Mucosa of stomach (tissue), 1 donor: ENCODE results near the gene KRTAP10-8.
"Not testable (repeated sequence)": the region's sequence is repeated elsewhere in the genome, so short reads cannot be mapped to it uniquely, and the experiment has no call there.

Source experiments
- H3K27me3 ChIP-seq: one replicate; pipeline ENCODE4 v1.7.0; 2013; ENCODE audit warnings: mild to moderate bottlenecking, low read length; ENCODE audit not compliant: control insufficient read depth, insufficient read depth
- H3K36me3 ChIP-seq: one replicate; pipeline ENCODE4 v1.7.0; 2013; ENCODE audit warnings: low read length; ENCODE audit not compliant: control insufficient read depth, insufficient read depth
- H3K4me1 ChIP-seq: one replicate; pipeline ENCODE4 v1.7.0; 2013; ENCODE audit warnings: mild to moderate bottlenecking, low read length; ENCODE audit not compliant: control insufficient read depth, insufficient read depth
- H3K4me3 ChIP-seq: one replicate; pipeline ENCODE4 v1.7.0; 2013; ENCODE audit warnings: low read length
- H3K9ac ChIP-seq: one replicate; pipeline ENCODE4 v1.7.0; 2013; ENCODE audit warnings: mild to moderate bottlenecking, low read length, moderate library complexity
- H3K9me3 ChIP-seq: one replicate; pipeline ENCODE4 v1.7.0; 2013; ENCODE audit warnings: mild to moderate bottlenecking, low read length, moderate library complexity; ENCODE audit not compliant: control insufficient read depth
- donor health status: Pancreatic carcinoma.

The KRTAP10-8 gene

DNA sequence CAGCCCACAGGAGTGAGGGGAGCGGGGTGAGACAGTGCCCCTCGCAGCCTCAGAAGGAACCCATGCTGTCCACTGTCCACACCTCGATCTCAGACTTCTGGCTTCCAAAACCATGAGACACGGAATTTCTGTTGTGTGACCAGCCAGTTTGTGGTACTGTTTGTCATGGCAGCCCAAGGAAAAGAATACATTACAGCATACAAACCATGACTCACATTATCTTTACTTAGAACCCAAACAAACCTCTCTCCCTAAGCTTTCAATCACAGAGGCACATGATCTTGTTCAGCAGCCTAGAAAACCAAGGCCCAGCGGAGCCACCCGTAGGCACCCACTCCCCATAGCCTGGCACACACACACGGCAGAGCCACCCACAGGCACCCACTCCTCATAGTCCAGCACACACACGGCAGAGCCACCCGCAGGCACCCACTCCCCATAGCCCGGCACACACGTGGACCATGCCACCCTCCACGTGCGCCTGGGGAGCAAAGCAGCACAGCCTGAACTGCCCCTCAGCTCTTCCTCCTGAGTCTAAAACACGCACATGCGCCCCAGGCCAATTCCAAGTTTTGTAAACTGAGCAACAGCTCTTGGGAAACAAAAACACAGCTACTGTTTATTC lies 38.8 kb upstream of the KRTAP10-8 start:
- H3K9ac ChIP-seq = no peak overlapping the region
- no peaks in the 10 kb centered on the region for H3K36me3 ChIP-seq
- peaks cover 22% of the 10 kb centered on the region for H3K4me1 ChIP-seq
- no peak overlapping the region for H3K4me3 ChIP-seq
- no peaks in the 10 kb centered on the region for H3K9me3 ChIP-seq
- H3K27me3 ChIP-seq = peaks cover 7% of the 10 kb centered on the region

DNA sequence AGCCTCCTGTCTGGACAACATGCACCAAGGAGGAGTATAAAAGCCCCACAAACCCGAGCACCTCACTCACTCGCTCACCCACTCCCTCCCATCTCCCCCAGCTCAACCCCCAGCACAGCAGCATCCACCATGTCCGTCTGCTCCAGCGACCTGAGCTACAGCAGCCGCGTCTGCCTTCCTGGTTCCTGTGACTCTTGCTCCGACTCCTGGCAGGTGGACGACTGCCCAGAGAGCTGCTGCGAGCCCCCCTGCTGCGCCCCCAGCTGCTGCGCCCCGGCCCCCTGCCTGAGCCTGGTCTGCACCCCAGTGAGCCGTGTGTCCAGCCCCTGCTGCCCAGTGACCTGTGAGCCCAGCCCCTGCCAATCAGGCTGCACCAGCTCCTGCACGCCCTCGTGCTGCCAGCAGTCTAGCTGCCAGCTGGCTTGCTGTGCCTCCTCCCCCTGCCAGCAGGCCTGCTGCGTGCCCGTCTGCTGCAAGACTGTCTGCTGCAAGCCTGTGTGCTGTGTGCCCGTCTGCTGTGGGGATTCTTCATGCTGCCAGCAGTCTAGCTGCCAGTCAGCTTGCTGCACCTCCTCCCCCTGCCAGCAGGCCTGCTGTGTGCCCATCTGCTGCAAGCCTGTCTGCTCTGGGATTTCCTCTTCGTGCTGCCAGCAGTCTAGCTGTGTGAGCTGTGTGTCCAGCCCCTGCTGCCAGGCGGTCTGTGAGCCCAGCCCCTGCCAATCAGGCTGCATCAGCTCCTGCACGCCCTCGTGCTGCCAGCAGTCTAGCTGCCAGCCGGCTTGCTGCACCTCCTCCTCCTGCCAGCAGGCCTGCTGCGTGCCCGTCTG lies 38.0 kb upstream of the KRTAP10-8 start, which contains the start of gene KRTAP10-4:
KRTAP10-4 (plus strand) TSS at position 100 of the 827 bp plus-strand sequence; CDS start at position 130, 30 bp downstream.
- H3K27me3 ChIP-seq, H3K4me3 ChIP-seq, H3K9me3 ChIP-seq, H3K9ac ChIP-seq, H3K36me3 ChIP-seq: not testable (repeated sequence)
- peaks cover 22% of the 10 kb centered on the region for H3K4me1 ChIP-seq

DNA sequence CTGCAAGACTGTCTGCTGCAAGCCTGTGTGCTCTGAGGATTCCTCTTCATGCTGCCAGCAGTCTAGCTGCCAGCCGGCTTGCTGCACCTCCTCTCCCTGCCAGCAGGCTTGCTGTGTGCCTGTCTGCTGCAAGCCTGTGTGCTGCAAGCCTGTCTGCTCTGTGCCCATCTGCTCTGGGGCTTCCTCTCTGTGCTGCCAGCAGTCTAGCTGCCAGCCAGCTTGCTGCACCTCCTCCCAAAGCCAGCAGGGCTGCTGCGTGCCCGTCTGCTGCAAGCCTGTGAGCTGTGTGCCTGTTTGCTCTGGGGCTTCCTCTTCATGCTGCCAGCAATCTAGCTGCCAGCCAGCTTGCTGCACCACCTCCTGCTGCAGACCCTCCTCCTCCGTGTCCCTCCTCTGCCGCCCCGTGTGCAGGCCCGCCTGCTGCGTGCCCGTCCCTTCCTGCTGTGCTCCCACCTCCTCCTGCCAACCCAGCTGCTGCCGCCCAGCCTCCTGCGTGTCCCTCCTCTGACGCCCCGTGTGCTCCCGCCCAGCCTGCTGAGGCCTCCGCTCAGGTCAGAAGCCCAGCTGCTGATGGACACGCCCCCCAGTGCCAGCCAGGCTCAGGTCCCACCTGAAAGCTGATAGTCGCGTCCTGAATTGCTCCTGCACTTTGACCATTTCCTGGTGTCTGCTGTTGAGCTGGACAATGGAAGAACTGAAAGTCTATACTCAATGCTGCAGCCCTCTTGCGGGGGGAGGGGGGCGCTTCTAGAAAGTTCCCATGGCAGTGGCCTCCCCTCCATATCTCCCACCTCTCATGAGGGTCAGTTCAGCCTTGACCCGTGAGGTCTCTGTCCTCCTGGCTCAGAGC lies 37.2 kb upstream of the KRTAP10-8 start:
- Histone ChIP-seq H3K27me3 (peaks cover 7% of the 10 kb centered on the region), H3K9me3 (no peaks in the 10 kb centered on the region), H3K4me3 (no peak overlapping the region), H3K9ac (no peak overlapping the region), H3K4me1 (peaks cover 22% of the 10 kb centered on the region), H3K36me3 (no peaks in the 10 kb centered on the region)

DNA sequence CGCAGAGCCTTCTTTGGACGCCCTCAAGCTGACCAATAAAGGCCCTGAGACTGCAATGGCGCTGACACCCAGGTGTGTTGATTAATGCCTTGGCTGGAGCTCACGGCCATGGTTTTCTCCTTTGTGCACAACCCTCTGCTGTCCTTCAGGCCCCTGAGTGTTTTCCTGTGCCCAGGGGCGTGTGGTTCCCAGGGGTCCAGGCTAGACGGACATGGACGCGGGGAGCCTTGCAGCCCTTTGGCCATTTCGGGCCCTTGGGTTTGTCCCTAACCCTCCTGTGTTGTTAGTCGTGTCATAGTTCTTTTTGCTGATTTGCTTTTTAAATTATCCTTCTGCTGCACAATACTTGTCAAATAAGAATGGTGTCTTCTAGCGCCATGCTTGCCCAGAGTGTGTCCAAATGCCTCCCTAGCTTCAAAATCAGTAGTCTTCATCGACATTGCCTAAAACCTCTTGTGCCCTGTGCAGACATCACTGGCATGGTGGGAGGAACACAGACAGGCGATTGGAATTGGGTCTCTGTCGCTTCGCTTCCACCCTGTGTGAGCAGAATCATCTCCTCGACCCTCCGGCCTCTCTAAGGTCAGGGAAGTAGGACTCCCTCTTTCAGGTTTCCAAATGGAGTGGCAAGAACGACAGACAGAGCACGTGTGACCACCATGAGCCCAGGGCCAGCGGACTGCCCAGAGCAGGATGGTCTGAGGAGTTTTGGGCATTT lies 36.4 kb upstream of the KRTAP10-8 start:
- no peaks in the 10 kb centered on the region for H3K36me3 ChIP-seq
- peaks cover 7% of the 10 kb centered on the region for H3K27me3 ChIP-seq
- H3K4me1 ChIP-seq = peaks cover 22% of the 10 kb centered on the region
- no peaks in the 10 kb centered on the region for H3K9me3 ChIP-seq
- H3K9ac ChIP-seq = no peak overlapping the region
- no peak overlapping the region for H3K4me3 ChIP-seq

DNA sequence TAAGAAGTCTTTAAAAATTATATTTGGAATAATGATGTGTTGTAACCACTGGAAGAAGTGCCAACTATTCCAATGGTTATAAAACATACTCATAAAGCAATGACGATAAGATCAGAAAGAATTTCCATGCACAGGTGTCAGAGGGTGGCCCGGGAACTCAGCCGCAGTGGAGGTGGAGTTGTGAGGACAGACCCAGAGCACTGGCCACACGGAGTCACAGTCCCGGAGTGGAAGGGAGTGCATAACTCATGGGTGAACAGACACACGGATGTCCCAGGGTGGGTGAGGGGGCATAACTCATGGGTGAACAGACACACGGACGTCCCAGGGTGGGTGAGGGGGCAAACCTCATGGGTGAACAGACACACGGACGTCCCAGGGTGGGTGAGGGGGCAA lies 35.9 kb upstream of the KRTAP10-8 start:
- no peak overlapping the region for H3K9ac ChIP-seq
- no peaks in the 10 kb centered on the region for H3K36me3 ChIP-seq
- H3K4me3 ChIP-seq = no peak overlapping the region
- H3K27me3 ChIP-seq = peaks cover 7% of the 10 kb centered on the region
- H3K4me1 ChIP-seq = peaks cover 22% of the 10 kb centered on the region
- no peaks in the 10 kb centered on the region for H3K9me3 ChIP-seq

DNA sequence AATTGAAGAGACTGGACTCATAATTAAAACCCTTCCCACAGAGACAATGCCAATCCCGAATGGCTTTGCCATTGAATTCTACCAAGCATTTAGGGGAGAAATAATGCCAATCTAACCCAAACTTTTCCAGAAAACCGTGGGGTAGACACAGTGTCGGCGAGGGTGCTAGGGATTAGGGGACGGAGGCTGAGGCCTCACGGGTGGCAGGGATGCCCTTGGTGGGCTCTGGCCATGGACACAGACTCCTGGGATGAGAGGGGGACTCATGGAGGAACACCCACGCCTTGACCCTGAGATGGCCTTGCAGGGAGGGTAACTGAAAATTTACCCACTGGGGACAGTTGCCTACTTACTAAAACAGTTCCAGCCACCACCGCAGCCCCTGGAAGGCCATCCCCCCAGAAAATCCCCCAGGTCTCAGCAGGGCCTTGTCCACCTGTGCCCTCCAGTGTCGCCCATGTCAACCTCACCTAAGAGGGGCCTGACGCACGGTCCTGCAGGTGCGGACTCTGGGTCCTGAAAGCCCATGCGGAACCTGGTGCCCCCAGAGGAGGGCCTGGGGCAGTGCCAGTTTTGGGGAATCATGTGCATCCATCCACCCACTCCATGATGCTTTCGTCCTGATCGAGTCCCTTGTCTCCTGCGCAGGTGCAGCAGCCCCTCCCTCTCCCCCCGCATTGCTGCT lies 33.4 kb upstream of the KRTAP10-8 start:
- H3K27me3 ChIP-seq = peaks cover 3% of the 10 kb centered on the region
- H3K9ac ChIP-seq = no peak overlapping the region
- H3K9me3 ChIP-seq = no peaks in the 10 kb centered on the region
- peaks cover 12% of the 10 kb centered on the region for H3K4me1 ChIP-seq
- H3K4me3 ChIP-seq = no peak overlapping the region
- no peaks in the 10 kb centered on the region for H3K36me3 ChIP-seq

DNA sequence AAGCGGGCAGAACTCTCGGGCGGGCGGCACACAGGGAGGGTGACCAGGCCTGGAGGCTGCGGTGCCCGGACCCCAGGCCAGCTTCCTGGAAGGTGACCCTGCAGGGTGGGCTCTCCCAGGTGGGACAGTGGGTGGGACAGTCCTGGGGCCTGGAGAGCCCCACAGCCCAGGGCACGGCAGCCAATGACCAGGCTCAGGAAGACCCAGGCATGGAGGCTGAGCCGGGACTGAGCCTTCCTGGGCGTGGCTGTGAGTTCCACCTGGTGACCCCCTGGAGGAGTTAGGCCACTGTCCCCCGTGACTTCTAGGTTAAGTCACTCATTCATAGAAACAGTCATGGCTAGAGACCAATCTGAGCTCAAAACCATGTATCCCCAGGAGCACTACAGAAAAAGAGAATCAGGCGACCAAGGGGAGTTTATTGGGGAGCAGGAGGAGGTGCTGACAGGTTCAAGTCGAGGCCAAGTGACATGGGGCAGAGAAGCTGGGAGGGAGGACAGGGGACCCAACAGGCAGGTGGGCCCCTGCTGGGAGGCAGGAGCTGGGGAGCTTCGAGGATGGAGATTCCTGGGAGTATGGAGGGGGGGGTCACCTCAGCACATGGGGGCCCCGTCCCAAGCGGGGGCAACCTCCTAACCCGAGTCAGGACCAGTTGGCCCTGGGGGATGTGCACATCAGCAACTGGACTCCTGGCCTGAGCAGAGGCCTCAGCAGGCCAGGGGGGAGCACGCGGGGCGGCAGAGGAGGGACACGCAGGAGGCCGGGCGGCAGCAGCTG lies 32.6 kb upstream of the KRTAP10-8 start:
- Histone ChIP-seq H3K4me1 (peaks cover 9% of the 10 kb centered on the region), H3K27me3 (peaks cover 3% of the 10 kb centered on the region), H3K9me3 (no peaks in the 10 kb centered on the region), H3K36me3 (no peaks in the 10 kb centered on the region), H3K9ac (no peak overlapping the region), H3K4me3 (no peak overlapping the region)

DNA sequence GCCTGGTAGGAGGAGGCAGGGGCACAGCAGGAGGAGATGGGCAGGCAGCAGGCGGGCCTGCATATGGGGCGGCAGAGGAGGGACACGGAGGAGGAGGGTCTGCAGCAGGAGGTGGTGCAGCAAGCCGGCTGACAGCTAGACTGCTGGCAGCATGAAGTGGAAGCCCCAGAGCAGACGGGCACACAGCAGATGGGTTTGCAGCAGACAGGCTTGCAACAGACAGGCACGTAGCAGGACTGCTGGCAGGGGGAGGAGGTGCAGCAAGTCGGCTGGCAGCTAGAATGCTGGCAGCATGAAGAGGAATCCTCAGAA lies 32.1 kb upstream of the KRTAP10-8 start:
- Histone ChIP-seq H3K4me3 (no peak overlapping the region), H3K36me3 (no peaks in the 10 kb centered on the region), H3K9me3 (no peaks in the 10 kb centered on the region), H3K9ac (no peak overlapping the region), H3K27me3 (peaks cover 2% of the 10 kb centered on the region), H3K4me1 (peaks cover 3% of the 10 kb centered on the region)

DNA sequence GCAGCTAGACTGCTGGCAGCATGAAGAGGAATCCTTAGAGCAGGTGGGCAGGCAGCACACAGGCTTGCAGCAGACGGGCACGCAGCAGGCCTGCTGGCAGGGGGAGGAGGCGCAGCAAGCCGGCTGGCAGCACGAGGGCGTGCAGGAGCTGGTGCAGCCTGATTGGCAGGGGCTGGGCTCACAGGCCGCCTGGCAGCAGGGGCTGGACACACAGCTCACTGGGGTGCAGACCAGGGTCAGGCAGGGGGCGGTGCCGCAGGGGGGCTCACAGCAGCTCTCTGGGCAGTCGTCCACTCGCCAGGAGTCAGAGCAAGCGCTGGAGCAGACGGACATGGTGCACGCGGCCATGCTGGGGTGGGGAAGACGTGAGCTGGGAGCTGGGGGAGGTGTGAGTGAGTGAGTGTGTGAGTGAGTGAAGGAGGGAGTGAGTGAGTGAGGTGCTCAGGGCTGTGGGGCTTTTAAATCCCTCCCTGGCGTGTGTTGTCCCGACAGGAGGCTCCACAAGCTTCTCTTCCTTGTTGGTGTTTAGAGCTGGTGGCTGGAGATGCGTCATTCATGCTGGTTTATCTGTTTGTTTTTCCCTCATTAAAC lies 31.6 kb upstream of the KRTAP10-8 start, which contains the start of gene KRTAP10-5:
KRTAP10-5 (minus strand) TSS at position 374 of the 591 bp plus-strand sequence; CDS start at position 348, 26 bp downstream.
- not testable (repeated sequence) for H3K36me3 ChIP-seq, H3K9me3 ChIP-seq, H3K4me1 ChIP-seq, H3K9ac ChIP-seq, H3K27me3 ChIP-seq, H3K4me3 ChIP-seq

DNA sequence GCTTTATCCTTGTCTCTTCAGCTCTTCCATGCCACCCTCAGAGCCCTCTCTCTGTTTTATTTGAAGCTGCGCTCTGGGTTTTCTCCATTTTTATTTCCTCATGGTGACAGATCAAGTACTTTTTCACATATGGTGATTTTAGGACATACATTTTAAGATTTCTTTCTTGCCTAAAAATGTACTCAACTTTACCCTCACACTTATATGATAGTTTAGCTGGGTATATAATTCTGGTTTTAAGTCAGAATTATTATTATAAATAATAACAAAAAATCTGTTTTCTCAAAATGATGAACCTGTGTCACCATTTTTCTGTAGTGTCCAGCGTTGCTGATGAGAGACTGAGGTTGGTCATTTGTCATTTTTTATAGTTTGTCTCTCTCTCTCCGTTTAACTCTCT lies 30.7 kb upstream of the KRTAP10-8 start:
- Histone ChIP-seq H3K4me1 (no peaks in the 10 kb centered on the region), H3K27me3 (no peaks in the 10 kb centered on the region), H3K9ac (no peak overlapping the region), H3K9me3 (no peaks in the 10 kb centered on the region), H3K4me3 (no peak overlapping the region), H3K36me3 (no peaks in the 10 kb centered on the region)
